WI38 (cell line): Measurements from ENCODE around the gene PARP14.

Experiments
- H3K4me3 ChIP-seq: 2 replicates; pipeline ENCODE4 v1.5.1; 2011; ENCODE audit warnings: low read depth, mild to moderate bottlenecking, control low read depth, low read length
- CTCF ChIP-seq: IDR thresholded peaks from 2 replicates; pipeline ENCODE4 v1.5.1; 2012; ENCODE audit warnings: low read depth, mild to moderate bottlenecking, control low read depth, low read length

PARP14 gene

DNA sequence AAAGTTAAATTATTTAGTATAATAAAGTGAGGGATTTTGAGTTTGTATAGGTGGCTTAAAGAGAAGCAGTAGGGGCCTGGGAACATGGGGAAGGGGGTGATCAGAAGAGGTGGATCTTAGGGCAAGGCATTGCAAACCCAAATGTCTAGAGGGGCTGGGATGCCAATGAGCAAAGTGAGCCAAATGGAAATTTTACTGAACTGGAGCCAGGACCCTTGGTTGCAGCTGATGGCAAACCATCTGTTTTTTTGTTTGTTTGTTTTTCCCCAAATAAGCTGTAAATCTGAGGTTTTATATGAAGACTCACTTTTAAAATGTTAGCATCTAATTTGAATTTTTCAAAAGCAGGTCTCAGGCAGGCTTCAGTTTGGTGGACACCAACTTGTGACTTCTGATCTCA, 14.8 kb upstream of the PARP14 start:
- no peak for TF ChIP-seq CTCF
- H3K4me3 ChIP-seq = no peak overlapping the region

- no peak for TF ChIP-seq CTCF
Observed at GRCh38 chr3:122668930-122669730, 11.5 kb upstream of the PARP14 start.

DNA sequence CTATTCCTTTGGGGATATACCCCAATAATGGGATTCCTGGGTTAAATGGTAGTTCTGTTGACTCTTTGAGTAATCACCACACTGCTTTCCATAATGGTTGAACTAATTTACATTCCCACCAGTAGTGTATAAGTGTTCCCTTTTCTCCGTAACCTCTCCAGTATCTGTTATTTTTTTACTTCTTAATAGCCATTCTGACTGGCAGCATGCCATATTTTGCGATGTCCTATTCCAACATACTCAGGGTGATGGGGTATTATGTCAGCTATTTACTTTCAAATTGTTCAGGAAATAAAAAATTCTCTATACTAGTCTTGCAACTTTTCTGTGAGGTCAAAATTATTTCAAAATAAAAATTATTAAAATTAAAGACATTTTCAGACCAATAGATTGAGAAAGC, 9.1 kb upstream of the PARP14 start:
- no peak overlapping the region for H3K4me3 ChIP-seq
- TF ChIP-seq CTCF = no peak

More at GRCh38 chr3:122668930-122669730, 11.5 kb upstream of the PARP14 start:
- H3K4me3 ChIP-seq = no peak overlapping the region

DNA sequence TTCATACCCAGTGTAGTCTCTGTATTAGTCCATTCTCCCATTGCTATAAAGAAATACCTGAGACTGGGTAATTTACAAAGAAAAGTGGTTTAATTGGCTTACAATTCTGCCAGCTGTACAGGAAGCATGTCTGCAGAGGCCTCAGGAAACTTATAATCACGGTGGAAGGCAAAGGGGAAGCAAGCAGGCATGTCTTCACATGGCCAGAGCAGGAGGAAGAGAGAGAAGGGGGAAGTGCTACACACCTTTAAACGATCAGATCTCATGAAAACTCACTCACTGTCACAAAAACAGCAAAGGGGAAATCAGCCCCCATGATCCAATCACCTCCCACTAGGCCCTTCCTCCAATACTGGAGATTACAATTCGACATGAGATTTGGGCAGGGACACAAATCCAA, 6.3 kb upstream of the PARP14 start:
- no peak for TF ChIP-seq CTCF
- no peak overlapping the region for H3K4me3 ChIP-seq

DNA sequence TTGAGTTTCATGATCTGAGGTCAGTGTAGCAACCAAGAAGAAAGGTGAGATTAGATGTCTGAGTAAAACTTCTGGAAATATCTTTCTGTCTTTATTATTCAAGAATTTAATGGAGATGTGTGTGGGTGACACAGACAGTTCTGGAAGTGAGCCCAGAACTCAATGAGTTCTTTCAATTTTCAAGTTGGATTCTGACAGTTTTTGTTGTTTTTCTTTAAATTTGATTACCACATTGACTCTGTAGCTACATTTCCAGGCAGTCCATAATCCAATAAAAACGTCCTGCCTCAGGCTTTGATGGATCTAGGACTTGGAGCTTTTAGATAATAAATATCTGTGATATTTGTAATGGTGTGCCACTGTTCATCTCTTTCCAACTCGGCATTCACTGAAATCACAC, 3.9 kb upstream of the PARP14 start:
- no peak for TF ChIP-seq CTCF
- H3K4me3 ChIP-seq = no peak overlapping the region

DNA sequence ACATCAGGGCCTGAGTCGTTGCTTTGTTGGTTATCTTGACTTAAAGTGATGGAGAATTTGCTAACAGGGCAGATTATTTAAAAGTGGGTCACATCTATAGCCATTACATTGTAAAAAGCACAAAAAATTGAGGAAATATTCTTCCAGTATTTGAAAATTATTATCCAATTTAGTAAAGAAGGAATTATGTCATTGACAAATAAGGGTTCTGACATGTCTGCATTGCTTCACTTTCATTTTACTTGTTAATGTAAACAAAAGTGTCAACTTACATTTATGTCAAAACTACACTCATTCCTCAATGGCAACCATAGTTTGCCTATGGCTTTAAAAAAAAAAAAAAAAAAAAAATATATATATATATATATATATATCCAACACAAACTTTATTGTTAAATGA, 3.4 kb upstream of the PARP14 start:
- no peak for TF ChIP-seq CTCF
- H3K4me3 ChIP-seq = no peak overlapping the region

- H3K4me3 ChIP-seq = no peak overlapping the region
- TF ChIP-seq CTCF = no peak
Observed at GRCh38 chr3:122678506-122678905, 2.1 kb upstream of the PARP14 start.
